ENCODE measurements around the gene KTN1.

KTN1 gene

GRCh38 chr14:55547650-55548315 is 32.2 kb upstream of the KTN1 start:
- Mint-ChIP-seq H3K4me3 (no peak overlapping the region), H3K27ac (no peak overlapping the region), H3K4me1 (no peaks in the 10 kb centered on the region), H3K9me3 (no peaks in the 10 kb centered on the region), H3K36me3 (no peaks in the 10 kb centered on the region), H3K27me3 (no peaks in the 10 kb centered on the region)
- CTCF ChIA-PET = no interaction called here
- DNase-seq = no peak

GRCh38 chr14:55553791-55554190 is 26.2 kb upstream of the KTN1 start:
- H3K9me3 Mint-ChIP-seq = no peaks in the 10 kb centered on the region
- no peaks in the 10 kb centered on the region for H3K27me3 Mint-ChIP-seq
- no peak overlapping the region for H3K27ac Mint-ChIP-seq
- H3K36me3 Mint-ChIP-seq = no peaks in the 10 kb centered on the region
- CTCF ChIA-PET = interaction anchor here (0.7 kb wide), 1 partner anchor 110 kb away, joined by 3 read pairs; no protein-coding TSS in a partner anchor
- no peak for DNase-seq
- no peaks in the 10 kb centered on the region for H3K4me1 Mint-ChIP-seq
- no peak overlapping the region for H3K4me3 Mint-ChIP-seq

GRCh38 chr14:55556929-55557623 is 22.9 kb upstream of the KTN1 start:
- no peak for DNase-seq
- CTCF ChIA-PET = no interaction called here
- H3K4me3 Mint-ChIP-seq = no peak overlapping the region
- no peaks in the 10 kb centered on the region for H3K4me1 Mint-ChIP-seq
- H3K27me3 Mint-ChIP-seq = no peaks in the 10 kb centered on the region
- H3K36me3 Mint-ChIP-seq = no peaks in the 10 kb centered on the region
- H3K9me3 Mint-ChIP-seq = no peaks in the 10 kb centered on the region
- H3K27ac Mint-ChIP-seq = no peak overlapping the region

- no peak overlapping the region for H3K27ac Mint-ChIP-seq
Measured at GRCh38 chr14:55562135-55562534, 17.9 kb upstream of the KTN1 start.

GRCh38 chr14:55568618-55569017 is 11.4 kb upstream of the KTN1 start:
- H3K9me3 Mint-ChIP-seq = no peaks in the 10 kb centered on the region
- H3K36me3 Mint-ChIP-seq = no peaks in the 10 kb centered on the region
- H3K27ac Mint-ChIP-seq = no peak overlapping the region

More at GRCh38 chr14:55562135-55562534, 17.9 kb upstream of the KTN1 start:
- H3K4me3 Mint-ChIP-seq = no peak overlapping the region
- CTCF ChIA-PET = no interaction called here
- no peak for DNase-seq
- no peaks in the 10 kb centered on the region for H3K36me3 Mint-ChIP-seq
- H3K4me1 Mint-ChIP-seq = no peaks in the 10 kb centered on the region
- H3K27me3 Mint-ChIP-seq = peaks cover 5% of the 10 kb centered on the region
- H3K9me3 Mint-ChIP-seq = no peaks in the 10 kb centered on the region

GRCh38 chr14:55571125-55571889 is 8.7 kb upstream of the KTN1 start:
- Mint-ChIP-seq H3K4me1 (no peaks in the 10 kb centered on the region), H3K27me3 (peaks cover 8% of the 10 kb centered on the region)

More at GRCh38 chr14:55568618-55569017, 11.4 kb upstream of the KTN1 start:
- Mint-ChIP-seq H3K4me3 (no peak overlapping the region), H3K27me3 (peaks cover 9% of the 10 kb centered on the region), H3K4me1 (no peaks in the 10 kb centered on the region)
- CTCF ChIA-PET = interaction anchor here (0.8 kb wide), 1 partner anchor 906 kb away, joined by 5 read pairs; no protein-coding TSS in a partner anchor
- DNase-seq = no peak

GRCh38 chr14:55572578-55572977 is 7.4 kb upstream of the KTN1 start:
- no peaks in the 10 kb centered on the region for H3K4me1 Mint-ChIP-seq
- H3K36me3 Mint-ChIP-seq = no peaks in the 10 kb centered on the region
- CTCF ChIA-PET = no interaction called here
- H3K9me3 Mint-ChIP-seq = no peaks in the 10 kb centered on the region
- H3K27ac Mint-ChIP-seq = no peak overlapping the region
- no peak for DNase-seq
- H3K27me3 Mint-ChIP-seq = peaks cover 4% of the 10 kb centered on the region
- H3K4me3 Mint-ChIP-seq = no peak overlapping the region

More at GRCh38 chr14:55571125-55571889, 8.7 kb upstream of the KTN1 start:
- Mint-ChIP-seq H3K36me3 (no peaks in the 10 kb centered on the region), H3K4me3 (no peak overlapping the region), H3K27ac (no peak overlapping the region), H3K9me3 (no peaks in the 10 kb centered on the region)
- no peak for DNase-seq
- CTCF ChIA-PET = interaction anchor here (0.6 kb wide), 1 partner anchor 71 kb away, joined by 3 read pairs; no protein-coding TSS in a partner anchor

- Mint-ChIP-seq H3K36me3 (peaks cover 2% of the 10 kb centered on the region), H3K27ac (no peak overlapping the region), H3K4me3 (no peak overlapping the region), H3K4me1 (peaks cover 14% of the 10 kb centered on the region), H3K27me3 (no peaks in the 10 kb centered on the region), H3K9me3 (no peaks in the 10 kb centered on the region)
- DNase-seq = no peak
- CTCF ChIA-PET = no interaction called here
Measured at GRCh38 chr14:55574988-55575387, 5.0 kb upstream of the KTN1 start.

- no peak overlapping the region for H3K27ac Mint-ChIP-seq
- DNase-seq = no peak
- H3K36me3 Mint-ChIP-seq = peaks cover 2% of the 10 kb centered on the region
- CTCF ChIA-PET = no interaction called here
- no peaks in the 10 kb centered on the region for H3K9me3 Mint-ChIP-seq
- no peaks in the 10 kb centered on the region for H3K27me3 Mint-ChIP-seq
- no peak overlapping the region for H3K4me3 Mint-ChIP-seq
- peaks cover 24% of the 10 kb centered on the region for H3K4me1 Mint-ChIP-seq
Measured at GRCh38 chr14:55577229-55577628, 2.8 kb upstream of the KTN1 start.

- Mint-ChIP-seq H3K27ac (no peak overlapping the region), H3K27me3 (no peaks in the 10 kb centered on the region)
- CTCF ChIA-PET = no interaction called here
Measured at GRCh38 chr14:55578511-55578910, 1.5 kb upstream of the KTN1 start.

GRCh38 chr14:55580470-55581341 is 699 bp downstream of the KTN1 start:
- peaks cover 2% of the 10 kb centered on the region for H3K36me3 Mint-ChIP-seq
- H3K9me3 Mint-ChIP-seq = no peaks in the 10 kb centered on the region
- peak overlapping the region; percentile 76 for H3K27ac Mint-ChIP-seq
- peak overlapping the region; percentile 82 for H3K4me3 Mint-ChIP-seq
- H3K27me3 Mint-ChIP-seq = no peaks in the 10 kb centered on the region
- H3K4me1 Mint-ChIP-seq = peaks cover 33% of the 10 kb centered on the region
- CTCF ChIA-PET = interaction anchor here (1.3 kb wide), 2 partner anchors 13 to 134 kb away, joined by 4 read pairs; no protein-coding TSS in a partner anchor
- DNase-seq = peak; percentile 74

More at GRCh38 chr14:55578511-55578910, 1.5 kb upstream of the KTN1 start:
- peaks cover 33% of the 10 kb centered on the region for H3K4me1 Mint-ChIP-seq
- H3K9me3 Mint-ChIP-seq = no peaks in the 10 kb centered on the region
- H3K4me3 Mint-ChIP-seq = peak overlapping the region; percentile 90
- no peak for DNase-seq
- peaks cover 2% of the 10 kb centered on the region for H3K36me3 Mint-ChIP-seq

- no peak for DNase-seq
- Mint-ChIP-seq H3K9me3 (no peaks in the 10 kb centered on the region), H3K36me3 (peaks cover 2% of the 10 kb centered on the region)
Measured at GRCh38 chr14:55581342-55581771, 1.4 kb downstream of the KTN1 start.

GRCh38 chr14:55582746-55583145 is 2.7 kb downstream of the KTN1 start:
- no peaks in the 10 kb centered on the region for H3K27me3 Mint-ChIP-seq
- H3K27ac Mint-ChIP-seq = no peak overlapping the region
- no peak for DNase-seq
- H3K4me1 Mint-ChIP-seq = peaks cover 50% of the 10 kb centered on the region
- CTCF ChIA-PET = no interaction called here
- H3K4me3 Mint-ChIP-seq = no peak overlapping the region
- no peaks in the 10 kb centered on the region for H3K9me3 Mint-ChIP-seq
- H3K36me3 Mint-ChIP-seq = peaks cover 2% of the 10 kb centered on the region

More at GRCh38 chr14:55581342-55581771, 1.4 kb downstream of the KTN1 start:
- CTCF ChIA-PET = interaction anchor here (1.3 kb wide), 2 partner anchors 13 to 135 kb away, joined by 4 read pairs; no protein-coding TSS in a partner anchor
- H3K4me1 Mint-ChIP-seq = peaks cover 39% of the 10 kb centered on the region
- H3K27ac Mint-ChIP-seq = peak overlapping the region; percentile 76
- peak overlapping the region; percentile 82 for H3K4me3 Mint-ChIP-seq
- H3K27me3 Mint-ChIP-seq = no peaks in the 10 kb centered on the region
